Nucleus accumbens (tissue), 56 donors: ENCODE results near the gene SLC4A1.
"Not testable (repeated sequence)": the region's sequence is repeated elsewhere in the genome, so short reads cannot be mapped to it uniquely, and the experiment has no call there.

Source experiments
- DNase-seq, 56 donors: peaks; one replicate each; lab custom pipeline; 2025; lab: John Stamatoyannopoulos, UW

Gene SLC4A1

DNA sequence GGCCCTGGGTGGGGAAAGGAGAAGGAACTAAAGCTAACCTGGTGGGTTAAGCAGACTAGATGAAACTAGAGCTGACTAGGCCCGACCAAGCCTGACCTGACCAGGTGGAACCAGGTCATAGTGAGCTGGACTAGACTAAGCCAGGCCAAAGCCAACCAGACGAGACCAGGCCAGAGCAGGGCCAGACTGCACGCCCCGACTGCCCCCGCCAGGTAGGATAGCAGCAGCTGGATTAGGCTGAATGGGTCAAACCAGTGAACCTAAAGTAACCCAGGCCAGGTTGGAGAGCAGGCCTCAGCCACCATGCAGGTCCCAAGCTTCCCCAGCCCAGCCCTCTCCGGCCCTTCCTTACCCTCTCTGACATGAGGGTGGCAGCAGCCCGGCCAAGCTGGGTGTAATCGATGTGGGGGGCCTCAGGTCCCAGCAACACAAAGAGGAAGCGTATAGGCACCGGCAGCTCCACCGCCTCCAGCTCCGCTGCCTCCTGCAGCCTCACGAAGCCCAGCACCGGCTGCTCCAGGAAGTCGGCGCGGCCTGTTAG lies 9.1 kb downstream of the SLC4A1 start:
- DNase-seq = no peak

GRCh38 chr17:44257815-44258760 lies 9.8 kb downstream of the SLC4A1 start:
- DNase-seq = no peak

DNA sequence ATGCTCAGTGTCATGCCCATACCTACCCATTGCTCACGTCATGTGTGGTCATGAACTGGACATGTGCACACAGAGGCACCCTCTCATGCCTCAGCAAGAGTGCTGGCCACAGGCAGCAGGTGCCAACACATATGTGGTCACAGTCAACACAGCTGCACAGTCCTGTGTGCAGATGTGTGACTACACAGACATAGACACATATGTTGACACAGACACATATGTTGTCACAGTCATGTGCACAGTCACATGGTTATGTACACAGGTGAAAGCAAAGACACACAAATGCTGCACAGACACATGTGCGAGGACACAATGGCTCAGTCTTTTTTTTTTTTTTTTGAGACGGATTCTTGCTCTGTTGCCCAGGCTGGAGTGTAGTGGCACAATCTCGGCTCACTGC lies 11.3 kb downstream of the SLC4A1 start:
- DNase-seq = no peak

DNA sequence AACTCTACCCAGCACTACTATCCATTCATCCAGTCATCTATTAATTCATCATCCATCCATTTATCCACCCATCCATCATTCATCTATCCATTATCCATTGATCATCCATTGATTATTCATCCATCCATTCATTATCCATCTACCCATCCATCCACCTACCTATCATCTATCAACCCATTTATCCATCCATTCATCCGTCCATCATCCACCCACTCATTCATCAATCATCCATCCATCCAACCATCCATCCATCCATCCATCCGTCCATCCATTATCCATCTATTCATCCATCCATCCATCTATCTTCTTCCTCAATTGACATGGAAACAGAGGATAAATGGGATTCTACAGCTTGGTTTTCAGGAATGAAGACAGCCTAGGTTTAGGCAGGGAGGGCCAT lies 12.0 kb downstream of the SLC4A1 start:
- no peak for DNase-seq

GRCh38 chr17:44254361-44255095 lies 13.4 kb downstream of the SLC4A1 start:
- no peak for DNase-seq

DNA sequence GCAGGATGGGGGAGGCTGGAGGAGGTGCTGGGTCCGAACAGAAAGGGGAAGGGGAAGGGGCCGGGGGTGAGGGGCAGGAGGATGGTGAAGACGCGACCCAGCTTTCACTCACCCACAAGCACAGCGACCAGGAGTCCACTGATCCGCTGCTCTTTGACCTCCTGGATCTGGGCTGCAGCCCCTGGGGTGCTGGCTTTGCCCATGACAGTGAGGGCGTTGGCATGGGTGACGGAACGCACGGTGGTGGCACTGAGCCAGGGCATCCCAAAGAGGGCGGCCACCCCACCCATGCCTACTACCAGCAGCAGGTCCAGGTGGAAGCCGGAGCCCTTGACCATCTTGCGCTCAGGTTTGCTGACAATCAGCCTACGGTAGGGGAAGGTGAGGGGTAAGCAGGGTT lies 14.9 kb downstream of the SLC4A1 start:
- no peak for DNase-seq

DNA sequence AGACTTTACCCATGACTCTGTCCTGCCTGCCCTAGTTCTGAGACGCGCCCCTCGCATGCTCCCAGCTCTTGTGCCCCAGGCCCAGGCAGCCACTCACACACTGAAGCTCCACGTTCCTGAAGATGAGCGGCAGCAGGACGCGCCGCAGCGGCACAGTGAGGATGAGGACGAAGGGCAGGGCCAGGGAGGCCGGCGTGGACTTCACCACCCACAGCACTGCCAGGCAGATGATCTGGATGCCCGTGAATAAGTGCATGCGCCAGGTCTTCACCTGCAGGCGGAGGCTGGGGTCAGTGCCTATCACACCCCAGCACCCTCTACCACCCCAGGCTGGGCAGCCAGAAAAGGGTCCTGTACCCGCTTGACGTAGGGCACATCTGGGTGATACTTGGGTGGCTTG lies 16.9 kb downstream of the SLC4A1 start:
- no peak for DNase-seq

DNA sequence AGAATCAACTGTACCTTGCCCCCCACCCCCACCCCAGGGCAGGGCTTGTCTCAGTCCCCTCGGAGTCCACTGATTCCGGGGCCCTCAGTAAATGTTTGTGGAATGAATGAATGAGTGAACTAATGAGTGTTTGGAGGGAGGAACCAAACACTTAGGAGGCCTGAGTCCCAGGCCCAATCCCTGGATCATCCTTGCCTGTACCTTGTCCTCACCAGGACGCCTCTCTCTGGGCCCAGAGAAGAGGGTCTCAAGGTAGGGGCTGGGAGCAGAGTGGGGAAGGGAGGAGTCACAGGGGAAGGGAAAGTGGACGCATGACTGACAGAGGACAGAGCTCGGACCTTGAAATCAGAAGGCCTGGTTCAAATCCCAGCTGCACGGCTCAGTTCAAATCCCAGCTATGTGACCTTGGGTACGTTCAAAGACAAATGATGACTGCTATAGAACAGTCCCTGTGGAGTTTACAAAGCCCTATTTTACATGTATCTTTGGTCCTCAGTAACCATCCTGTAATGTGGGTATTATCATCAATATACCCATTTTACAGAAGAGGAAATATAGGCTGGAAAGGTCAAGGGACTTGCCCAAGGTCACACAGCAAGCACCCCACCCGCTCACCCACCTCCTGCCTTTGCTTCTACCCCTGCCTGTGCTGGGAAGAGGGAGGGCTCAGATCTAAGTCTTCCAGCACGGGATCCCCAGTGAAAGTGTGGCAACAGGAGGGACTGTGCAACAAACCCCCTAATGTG lies 18.3 kb downstream of the SLC4A1 start:
- DNase-seq = no peak

DNA sequence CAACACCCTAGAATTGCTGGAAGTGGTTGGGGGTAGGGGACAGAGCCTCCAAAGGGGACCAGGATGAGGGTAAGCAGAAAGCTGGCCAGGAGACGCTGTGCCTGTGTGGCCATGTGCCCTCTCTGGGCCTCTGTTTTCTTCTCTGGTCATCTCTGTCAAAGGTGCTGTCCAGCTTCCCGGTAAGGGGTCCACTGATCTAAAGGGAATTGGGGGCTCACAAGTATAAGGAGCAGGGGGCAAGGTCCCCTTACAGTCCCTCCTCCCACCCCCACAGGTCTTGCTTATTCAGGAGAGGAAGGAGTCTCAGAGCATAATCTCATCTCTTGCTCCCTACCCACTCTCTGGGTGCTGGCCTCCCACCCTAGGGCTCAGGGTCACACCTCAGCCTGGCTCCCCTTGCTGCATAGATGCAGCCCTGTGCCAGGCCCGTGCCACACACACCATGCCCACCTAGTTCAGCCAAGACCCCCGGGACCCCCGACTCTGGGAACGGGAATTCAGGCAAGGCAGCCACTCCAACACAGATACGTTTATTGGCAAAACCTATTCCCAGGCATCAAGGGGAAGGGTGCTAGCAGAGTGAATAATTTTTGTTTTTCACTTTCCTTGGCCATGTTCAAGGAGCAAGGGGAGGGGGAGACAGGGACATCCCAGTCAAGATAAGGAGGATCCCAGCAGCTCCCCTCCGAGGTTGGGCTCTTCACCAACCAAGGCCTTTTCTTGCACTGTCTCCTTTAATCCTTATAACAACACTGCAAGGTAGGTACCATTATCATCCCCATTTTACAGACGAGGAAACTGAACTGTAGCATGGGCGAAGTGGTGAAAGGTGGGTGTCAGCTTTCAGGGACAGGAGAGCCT lies 19.8 kb downstream of the SLC4A1 start:
- DNase-seq = no peak

GRCh38 chr17:44247440-44247841 lies 20.5 kb downstream of the SLC4A1 start:
- DNase-seq = no peak

- DNase-seq = peak in 1 of 56 donors; percentile 5
Measured at GRCh38 chr17:44241106-44241624, 26.8 kb downstream of the SLC4A1 start.

DNA sequence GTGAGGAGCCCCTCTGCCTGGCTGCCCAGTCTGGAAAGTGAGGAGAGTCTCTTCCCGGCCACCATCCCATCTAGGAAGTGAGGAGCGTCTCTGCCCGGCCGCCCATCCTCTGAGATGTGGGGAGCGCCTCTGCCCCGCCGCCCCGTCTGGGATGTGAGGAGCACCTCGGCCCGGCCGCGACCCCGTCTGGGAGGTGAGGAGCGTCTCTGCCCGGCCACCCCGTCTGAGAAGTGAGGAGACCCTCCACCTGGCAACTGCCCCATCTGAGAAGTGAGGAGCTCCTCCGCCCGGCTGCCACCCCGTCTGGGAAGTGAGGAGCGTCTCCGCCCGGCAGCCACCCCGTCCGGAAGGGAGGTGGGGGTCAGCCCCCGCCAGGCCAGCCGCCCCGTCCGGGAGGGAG lies 30.0 kb downstream of the SLC4A1 start:
- DNase-seq = not testable (repeated sequence)

GRCh38 chr17:44236444-44236991 lies 31.4 kb downstream of the SLC4A1 start:
- no peak for DNase-seq

GRCh38 chr17:44235583-44235936 lies 32.4 kb downstream of the SLC4A1 start:
- no peak for DNase-seq

DNA sequence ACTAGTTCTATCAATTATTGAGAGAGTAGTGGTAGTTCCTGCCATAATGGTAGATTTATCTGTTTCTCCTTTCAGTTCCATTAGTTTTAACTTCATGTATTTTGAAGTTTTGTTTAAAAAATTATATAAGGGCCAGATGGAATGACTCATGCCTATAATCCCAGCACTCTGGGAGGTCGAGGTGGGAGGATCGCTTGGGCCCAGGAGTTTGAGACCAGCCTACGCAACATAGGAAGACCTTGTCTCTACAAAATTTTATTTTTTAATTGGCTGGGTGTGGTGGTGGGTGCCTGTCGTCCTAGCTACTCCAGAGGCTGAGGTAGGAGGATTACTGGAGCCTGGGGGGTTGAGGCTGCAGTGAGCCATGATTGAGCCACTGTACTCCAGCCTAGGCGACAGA lies 34.4 kb downstream of the SLC4A1 start:
- DNase-seq = no peak

DNA sequence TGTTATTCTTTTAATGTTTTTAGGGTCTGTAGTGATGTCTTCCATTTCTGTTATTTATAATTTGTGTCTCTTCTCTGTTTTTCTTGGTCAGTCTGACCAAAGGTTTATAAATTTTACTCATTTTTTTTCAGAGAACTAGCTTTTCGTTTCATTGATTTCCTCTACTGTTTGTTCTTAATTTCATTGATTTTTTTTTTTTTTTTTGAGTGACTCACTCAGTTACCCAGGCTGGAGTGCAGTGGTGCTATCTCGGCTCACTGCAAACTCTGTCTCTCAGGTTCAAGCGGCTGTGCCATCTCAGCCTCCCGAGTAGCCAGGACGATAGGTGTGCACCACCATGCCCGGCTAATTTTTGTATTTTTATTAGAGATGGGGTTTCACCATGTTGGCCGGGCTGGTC lies 35.9 kb downstream of the SLC4A1 start:
- DNase-seq = no peak

GRCh38 chr17:44230140-44230539 lies 37.8 kb downstream of the SLC4A1 start:
- no peak for DNase-seq

DNA sequence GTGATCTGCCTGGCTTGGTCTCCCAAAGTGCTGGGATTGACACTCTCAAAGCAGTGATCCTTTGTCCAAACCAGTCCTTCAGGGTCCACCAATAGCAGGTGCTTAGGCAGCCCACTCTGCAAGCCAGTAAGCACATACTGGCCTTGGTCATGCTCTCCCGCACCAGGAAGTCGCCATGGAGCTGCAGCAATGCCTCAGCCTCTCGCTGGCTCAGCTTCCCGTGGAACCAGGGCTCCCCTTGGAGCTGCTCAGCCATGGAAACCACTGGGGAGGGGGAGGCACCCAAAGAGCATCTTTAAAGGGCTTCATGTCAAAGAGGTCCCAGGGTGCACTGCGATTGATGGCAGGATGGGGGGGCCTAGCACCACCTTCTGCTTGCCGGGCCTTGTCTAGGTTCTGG lies 38.8 kb downstream of the SLC4A1 start:
- DNase-seq = no peak

DNA sequence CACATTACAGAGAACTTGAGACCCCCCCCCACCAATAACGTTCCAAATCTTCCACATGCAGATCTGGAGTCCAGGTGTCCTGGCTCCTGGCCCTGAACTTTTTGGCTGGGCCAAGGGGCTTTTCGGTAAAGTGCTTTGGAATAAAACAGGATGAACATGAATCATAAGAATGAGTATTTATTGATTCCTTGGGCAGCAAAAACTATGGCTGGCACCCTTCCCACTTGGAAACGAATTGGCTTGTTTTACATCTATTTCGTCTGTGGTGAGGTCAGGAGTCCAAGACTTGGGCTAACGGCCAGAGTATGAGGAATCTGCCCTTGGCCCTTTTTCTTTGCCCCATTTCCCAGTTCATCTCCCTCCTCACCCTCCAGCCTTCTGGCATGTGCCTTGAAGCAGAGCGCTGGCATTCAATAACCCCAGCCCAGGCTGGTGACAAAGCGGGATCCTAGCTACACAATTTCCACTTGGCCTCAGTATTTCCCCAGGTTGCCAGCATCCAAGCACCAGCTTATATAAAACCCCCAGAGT lies 44.3 kb downstream of the SLC4A1 start:
- peak in 16 of 56 donors; percentile 5 to 60 (median 22) for DNase-seq
